IMR-90 (cell line): ENCODE measurements around the gene RAP1A.

Source experiments
- CEBPB ChIP-seq: IDR thresholded peaks from 2 replicates; pipeline ENCODE4 v1.6.1; 2012; ENCODE audit warnings: low read depth, low read length, improper control_type of control experiment
- CTCF ChIP-seq: conservative IDR thresholded peaks from 2 replicates; pipeline ENCODE4 v1.5.1; 2012; ENCODE audit warnings: mild to moderate bottlenecking, low read depth, low read length, improper control_type of control experiment
- ELK1 ChIP-seq: fragments of 150-350 bp; IDR thresholded peaks from 2 replicates; pipeline ENCODE4 v1.6.1; 2016; ENCODE audit warnings: low read depth, mild to moderate bottlenecking, low read length, moderate library complexity, borderline replicate concordance
- MAFK ChIP-seq: IDR thresholded peaks from 2 replicates; pipeline ENCODE4 v1.6.1; 2012; ENCODE audit warnings: low read depth, low read length, improper control_type of control experiment
- MAZ ChIP-seq: IDR thresholded peaks from 2 replicates; pipeline ENCODE4 v1.6.1; 2012; ENCODE audit warnings: low read depth, mild to moderate bottlenecking, low read length, improper control_type of control experiment, moderate library complexity, borderline replicate concordance
- POLR2A ChIP-seq: IDR thresholded peaks from 2 replicates; pipeline ENCODE4 v1.6.1; 2012; ENCODE audit warnings: mild to moderate bottlenecking, low read depth, low read length
- RAD21 ChIP-seq: IDR thresholded peaks from 2 replicates; pipeline ENCODE4 v1.6.1; 2012; ENCODE audit warnings: low read length, improper control_type of control experiment
- RCOR1 ChIP-seq: IDR thresholded peaks from 2 replicates; pipeline ENCODE4 v1.6.1; 2012; ENCODE audit warnings: mild to moderate bottlenecking, low read length, improper control_type of control experiment; ENCODE audit not compliant: insufficient replicate concordance
- RFX5 ChIP-seq: IDR thresholded peaks from 2 replicates; pipeline ENCODE4 v1.8.0; 2012; ENCODE audit warnings: low read depth, mild to moderate bottlenecking, low read length, moderate library complexity
- SMC3 ChIP-seq: fragments of 150-350 bp; IDR thresholded peaks from 2 replicates; pipeline ENCODE4 v1.6.1; 2016; ENCODE audit warnings: low read depth, mild to moderate bottlenecking, antibody characterized with exemption, low read length, moderate library complexity
- USF2 ChIP-seq: fragments of 150-350 bp; IDR thresholded peaks from 2 replicates; pipeline ENCODE4 v1.6.1; 2017; ENCODE audit warnings: mild to moderate bottlenecking, antibody characterized with exemption, low read length, low read depth

GRCh38 chr1:111747947-111748346, 128.4 kb downstream of the RAP1A start:
- TF ChIP-seq POLR2A, result no peak
- no peak for TF ChIP-seq CTCF
- TF ChIP-seq CEBPB, result no peak
- TF ChIP-seq MAFK, result no peak
- no peak for TF ChIP-seq RCOR1
- no peak for TF ChIP-seq USF2
- no peak for TF ChIP-seq SMC3
- no peak for TF ChIP-seq RFX5
- TF ChIP-seq MAZ, result no peak
- no peak for TF ChIP-seq RAD21
- TF ChIP-seq ELK1, result no peak
